ENCODE measurements around the gene SEMA5A.

SEMA5A gene

DNA sequence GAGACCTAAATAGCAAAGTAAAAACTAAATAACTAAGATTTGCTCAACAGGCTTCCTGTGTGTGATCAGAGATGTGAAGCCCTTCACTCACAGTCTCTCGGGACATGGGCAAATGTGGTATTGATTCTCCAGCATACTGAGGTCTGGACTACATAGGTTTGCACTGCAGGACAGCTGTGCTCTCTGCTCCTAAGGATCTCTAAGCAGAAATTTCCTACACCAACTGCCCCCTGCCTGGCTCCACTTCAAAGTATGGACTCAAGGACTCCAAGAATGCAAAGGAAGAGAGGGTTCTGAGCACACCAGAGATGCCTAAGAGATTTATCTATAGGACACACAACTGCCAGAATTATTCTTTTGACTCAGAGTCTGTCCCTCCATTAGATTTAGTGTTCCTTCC is 487.2 kb downstream of the SEMA5A start:
- in situ Hi-C loops (cut with HindIII; ENCODE audit: low sequenced_read_pairs): no loop called here
- no peak overlapping the region for H3K4me3 ChIP-seq (ENCODE audit: low read depth, low read length)
- peak; percentile 46 for DNase-seq (ENCODE audit: low read depth, low spot score)
- TF ChIP-seq, protein P1, sequence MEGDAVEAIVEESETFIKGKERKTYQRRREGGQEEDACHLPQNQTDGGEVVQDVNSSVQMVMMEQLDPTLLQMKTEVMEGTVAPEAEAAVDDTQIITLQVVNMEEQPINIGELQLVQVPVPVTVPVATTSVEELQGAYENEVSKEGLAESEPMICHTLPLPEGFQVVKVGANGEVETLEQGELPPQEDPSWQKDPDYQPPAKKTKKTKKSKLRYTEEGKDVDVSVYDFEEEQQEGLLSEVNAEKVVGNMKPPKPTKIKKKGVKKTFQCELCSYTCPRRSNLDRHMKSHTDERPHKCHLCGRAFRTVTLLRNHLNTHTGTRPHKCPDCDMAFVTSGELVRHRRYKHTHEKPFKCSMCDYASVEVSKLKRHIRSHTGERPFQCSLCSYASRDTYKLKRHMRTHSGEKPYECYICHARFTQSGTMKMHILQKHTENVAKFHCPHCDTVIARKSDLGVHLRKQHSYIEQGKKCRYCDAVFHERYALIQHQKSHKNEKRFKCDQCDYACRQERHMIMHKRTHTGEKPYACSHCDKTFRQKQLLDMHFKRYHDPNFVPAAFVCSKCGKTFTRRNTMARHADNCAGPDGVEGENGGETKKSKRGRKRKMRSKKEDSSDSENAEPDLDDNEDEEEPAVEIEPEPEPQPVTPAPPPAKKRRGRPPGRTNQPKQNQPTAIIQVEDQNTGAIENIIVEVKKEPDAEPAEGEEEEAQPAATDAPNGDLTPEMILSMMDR (IDR thresholded peaks at IDR 0.05; ENCODE audit: low read depth, low read length): no peak

DNA sequence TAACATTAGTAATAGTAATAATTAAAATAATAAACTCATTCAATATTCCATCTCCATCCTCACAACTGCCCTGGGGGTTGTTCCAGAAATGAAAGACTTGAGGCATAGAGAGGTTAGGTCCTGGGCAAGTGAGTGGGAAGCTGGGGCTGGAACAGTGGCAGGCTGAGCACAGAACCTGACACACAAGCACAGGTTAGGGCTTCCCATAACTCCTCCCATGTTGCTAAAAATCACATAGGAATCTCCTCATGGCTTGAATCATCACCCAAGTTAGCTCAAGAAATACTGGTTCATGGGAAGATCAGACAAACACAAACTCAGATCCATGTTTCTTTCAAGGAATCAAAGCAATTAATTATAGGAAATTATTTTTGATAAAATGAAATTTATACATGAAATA is 487.7 kb downstream of the SEMA5A start:
- no peak overlapping the region for H3K4me3 ChIP-seq (ENCODE audit: low read depth, low read length)
- in situ Hi-C loops (cut with HindIII; ENCODE audit: low sequenced_read_pairs): no loop called here
- TF ChIP-seq, protein P1 (IDR thresholded peaks at IDR 0.05; ENCODE audit: low read depth, low read length): no peak
- DNase-seq (ENCODE audit: low read depth, low spot score): no peak

- no peak overlapping the region for H3K4me3 ChIP-seq (ENCODE audit: low read depth, low read length)
- DNase-seq (ENCODE audit: low read depth, low spot score): no peak
- TF ChIP-seq, protein P1 (IDR thresholded peaks at IDR 0.05; ENCODE audit: low read depth, low read length): no peak
- in situ Hi-C loops (cut with HindIII; ENCODE audit: low sequenced_read_pairs): no loop called here
These were observed 488.4 kb downstream of the SEMA5A start for GRCh38 chr5:9057406-9058000.

DNA sequence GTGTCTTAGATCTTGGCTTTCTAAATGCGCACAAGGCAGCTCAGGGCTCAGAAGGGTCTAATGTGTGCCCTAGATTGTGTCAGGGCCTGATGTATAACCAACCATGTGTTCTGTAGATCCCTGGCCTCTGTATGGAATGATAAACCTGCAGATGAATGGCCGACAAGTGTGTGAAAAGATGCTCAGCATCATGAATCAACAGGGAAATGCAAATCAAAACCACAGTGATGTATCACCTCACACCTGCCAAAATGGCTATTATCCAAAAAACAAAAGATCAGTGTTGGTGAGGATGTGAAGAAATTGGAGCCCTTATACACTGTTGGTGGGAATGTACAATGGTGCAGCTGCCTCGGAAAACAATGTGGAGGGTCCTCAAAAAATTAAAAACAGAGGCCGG is 489.8 kb downstream of the SEMA5A start:
- no peak overlapping the region for H3K4me3 ChIP-seq (ENCODE audit: low read depth, low read length)
- in situ Hi-C loops (cut with HindIII; ENCODE audit: low sequenced_read_pairs): no loop called here
- DNase-seq (ENCODE audit: low read depth, low spot score): no peak
- TF ChIP-seq, protein P1 (IDR thresholded peaks at IDR 0.05; ENCODE audit: low read depth, low read length): no peak

- no peak overlapping the region for H3K4me3 ChIP-seq (ENCODE audit: low read depth, low read length)
- DNase-seq (ENCODE audit: low read depth, low spot score): peak; percentile 9
- TF ChIP-seq, protein P1 (IDR thresholded peaks at IDR 0.05; ENCODE audit: low read depth, low read length): no peak
- in situ Hi-C loops (cut with HindIII; ENCODE audit: low sequenced_read_pairs): no loop called here
These were observed 490.9 kb downstream of the SEMA5A start for GRCh38 chr5:9054821-9055589.

DNA sequence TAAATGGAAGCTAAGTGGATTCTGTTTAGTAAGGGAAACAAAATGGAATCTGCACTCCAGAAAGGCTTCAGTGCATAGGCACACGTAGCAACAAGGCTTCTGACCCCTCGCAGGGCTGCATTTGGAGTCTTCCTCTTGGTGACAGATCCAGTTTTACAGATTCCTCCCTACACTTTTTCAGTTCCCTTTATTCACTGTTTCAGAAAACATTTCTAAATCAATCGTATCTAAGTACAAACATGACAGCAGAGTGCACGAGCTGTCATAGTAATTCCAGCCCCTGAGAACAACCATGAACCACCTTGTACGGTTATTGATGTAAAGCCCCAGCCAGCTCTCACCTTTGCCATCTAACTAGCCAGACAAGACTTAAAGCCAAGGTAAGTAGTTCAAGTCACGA is 491.6 kb downstream of the SEMA5A start:
- in situ Hi-C loops (cut with HindIII; ENCODE audit: low sequenced_read_pairs): no loop called here

More for the DNA sequence above, 491.6 kb downstream of the SEMA5A start:
- DNase-seq (ENCODE audit: low read depth, low spot score): no peak
- H3K4me3 ChIP-seq (ENCODE audit: low read depth, low read length): no peak overlapping the region
- TF ChIP-seq, protein P1 (IDR thresholded peaks at IDR 0.05; ENCODE audit: low read depth, low read length): no peak
